Epithelial cell of esophagus (primary cell): ENCODE results near the gene DIAPH2.

Experiments used
- DNase-seq: peaks from one replicate; pipeline ENCODE4 v3.0.0; 2010; ENCODE audit warnings: low read depth
- H3K4me3 ChIP-seq: 2 replicates; pipeline ENCODE4 v1.5.1; 2011; ENCODE audit warnings: mild to moderate bottlenecking, low read length, control low read depth
- CTCF ChIP-seq: IDR thresholded peaks from 2 replicates; pipeline ENCODE4 v1.5.1; 2011; ENCODE audit warnings: low read depth, mild to moderate bottlenecking, low read length, control low read depth, inconsistent platforms; ENCODE audit not compliant: insufficient read depth; ENCODE audit errors: missing control alignments

The DIAPH2 gene

DNA sequence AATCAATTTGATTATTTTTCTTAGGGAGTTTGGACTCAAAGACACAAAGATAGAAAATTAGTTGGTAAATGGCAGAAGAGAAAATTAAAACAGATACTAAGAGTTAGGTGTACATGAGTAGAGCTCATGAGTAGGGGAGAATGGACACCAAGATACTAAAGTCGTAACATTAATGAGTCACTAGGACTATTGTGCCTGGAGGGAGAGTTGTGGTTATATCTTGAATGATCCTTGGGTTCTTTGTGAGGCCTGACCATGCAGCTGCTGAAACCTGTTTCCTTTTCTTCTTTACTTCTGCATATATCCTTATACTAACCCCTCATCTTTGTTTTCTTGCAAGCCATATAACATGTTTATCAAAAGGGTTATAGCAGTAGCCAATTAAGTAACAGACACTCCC, 731.8 kb downstream of the DIAPH2 start:
- TF ChIP-seq CTCF = no peak
- H3K4me3 ChIP-seq = no peak overlapping the region
- DNase-seq = peak; percentile 45

GRCh38 chrX:97429101-97429500, 744.5 kb downstream of the DIAPH2 start:
- H3K4me3 ChIP-seq = no peak overlapping the region
- no peak for TF ChIP-seq CTCF
- no peak for DNase-seq

DNA sequence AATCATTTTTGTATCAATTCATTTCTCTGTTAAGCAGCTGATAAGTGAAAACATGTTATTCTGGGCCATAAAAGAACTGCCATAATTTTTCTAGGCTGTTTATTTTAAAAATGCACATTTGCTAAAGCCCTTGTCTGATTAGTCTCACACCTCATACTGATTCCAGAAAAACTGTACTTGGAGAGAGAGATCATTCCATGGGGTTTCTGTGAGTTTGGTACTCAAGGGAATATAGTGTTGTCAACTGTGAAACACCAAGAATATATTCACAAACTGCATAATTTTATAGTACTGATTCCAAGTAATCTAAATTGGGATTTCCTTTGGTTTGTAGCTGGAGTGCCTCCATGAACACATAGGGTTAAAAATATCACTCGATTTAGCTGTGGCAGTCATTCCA, 746.6 kb downstream of the DIAPH2 start:
- TF ChIP-seq CTCF = no peak
- H3K4me3 ChIP-seq = no peak overlapping the region
- DNase-seq = no peak

DNA sequence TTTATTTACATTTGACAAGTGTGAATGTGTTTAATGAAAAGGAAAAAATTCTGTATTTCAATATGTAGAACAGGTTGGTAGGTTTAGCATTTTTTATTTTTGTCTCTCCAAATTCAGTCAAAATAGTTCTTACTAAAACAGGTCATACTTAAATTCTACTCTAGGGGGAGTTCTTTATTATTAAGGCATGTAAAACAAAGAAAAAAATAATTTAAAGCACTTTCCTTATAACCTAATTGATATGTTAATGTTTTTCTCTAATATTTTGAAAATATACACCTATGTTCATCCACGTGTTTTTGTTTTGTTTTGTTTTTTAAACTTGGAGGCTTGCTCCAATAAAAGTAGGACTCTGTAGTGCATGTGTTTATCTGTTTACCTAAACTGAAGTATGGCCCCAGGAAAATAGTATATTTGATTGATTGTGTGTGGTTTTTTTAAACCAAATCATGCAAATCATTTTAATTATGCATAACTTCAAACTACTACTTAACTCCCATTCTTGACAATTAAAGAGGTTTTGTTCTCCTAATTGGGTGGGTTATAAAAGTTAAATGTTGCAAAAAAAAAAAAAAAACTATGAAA, 761.7 kb downstream of the DIAPH2 start:
- no peak overlapping the region for H3K4me3 ChIP-seq
- TF ChIP-seq CTCF = peak; percentile 7
- peak; percentile 2 for DNase-seq

GRCh38 chrX:97447306-97447705, 762.7 kb downstream of the DIAPH2 start:
- DNase-seq = no peak
- no peak overlapping the region for H3K4me3 ChIP-seq
- TF ChIP-seq CTCF = no peak

DNA sequence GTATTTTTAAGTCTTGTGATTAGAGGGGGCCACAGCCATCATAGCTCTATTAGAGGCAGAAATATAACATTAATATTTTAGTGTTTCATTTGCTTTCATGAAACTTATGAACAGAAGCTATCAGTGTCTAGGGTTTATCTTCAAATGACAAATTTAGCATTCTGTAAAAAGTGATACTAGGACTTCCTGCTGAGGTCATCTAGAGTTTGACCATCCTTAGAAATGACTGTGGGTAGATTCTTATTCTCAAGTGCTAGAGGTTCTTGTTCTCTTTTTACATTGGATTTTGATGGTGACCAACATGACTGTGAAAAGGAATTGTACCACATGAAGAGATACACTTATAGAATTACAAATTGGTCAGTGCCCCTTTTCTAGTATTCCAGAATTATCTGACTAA, 767.6 kb downstream of the DIAPH2 start:
- no peak overlapping the region for H3K4me3 ChIP-seq
- DNase-seq = no peak
- TF ChIP-seq CTCF = no peak

- H3K4me3 ChIP-seq = no peak overlapping the region
- TF ChIP-seq CTCF = no peak
- no peak for DNase-seq
Measured at GRCh38 chrX:97461763-97462162, 777.1 kb downstream of the DIAPH2 start.
